SH-SY5Y (cell line): ENCODE results near the gene DNASE2B.

Source experiments
- GATA2 ChIP-seq: IDR thresholded peaks from 2 replicates; pipeline ENCODE4 v1.6.1; 2011; ENCODE audit warnings: mild to moderate bottlenecking, low read depth, low read length
- GATA3 ChIP-seq: IDR thresholded peaks from 2 replicates; pipeline ENCODE4 v1.6.1; 2011; ENCODE audit warnings: low read depth, mild to moderate bottlenecking, low read length, moderate library complexity

DNASE2B gene

DNA sequence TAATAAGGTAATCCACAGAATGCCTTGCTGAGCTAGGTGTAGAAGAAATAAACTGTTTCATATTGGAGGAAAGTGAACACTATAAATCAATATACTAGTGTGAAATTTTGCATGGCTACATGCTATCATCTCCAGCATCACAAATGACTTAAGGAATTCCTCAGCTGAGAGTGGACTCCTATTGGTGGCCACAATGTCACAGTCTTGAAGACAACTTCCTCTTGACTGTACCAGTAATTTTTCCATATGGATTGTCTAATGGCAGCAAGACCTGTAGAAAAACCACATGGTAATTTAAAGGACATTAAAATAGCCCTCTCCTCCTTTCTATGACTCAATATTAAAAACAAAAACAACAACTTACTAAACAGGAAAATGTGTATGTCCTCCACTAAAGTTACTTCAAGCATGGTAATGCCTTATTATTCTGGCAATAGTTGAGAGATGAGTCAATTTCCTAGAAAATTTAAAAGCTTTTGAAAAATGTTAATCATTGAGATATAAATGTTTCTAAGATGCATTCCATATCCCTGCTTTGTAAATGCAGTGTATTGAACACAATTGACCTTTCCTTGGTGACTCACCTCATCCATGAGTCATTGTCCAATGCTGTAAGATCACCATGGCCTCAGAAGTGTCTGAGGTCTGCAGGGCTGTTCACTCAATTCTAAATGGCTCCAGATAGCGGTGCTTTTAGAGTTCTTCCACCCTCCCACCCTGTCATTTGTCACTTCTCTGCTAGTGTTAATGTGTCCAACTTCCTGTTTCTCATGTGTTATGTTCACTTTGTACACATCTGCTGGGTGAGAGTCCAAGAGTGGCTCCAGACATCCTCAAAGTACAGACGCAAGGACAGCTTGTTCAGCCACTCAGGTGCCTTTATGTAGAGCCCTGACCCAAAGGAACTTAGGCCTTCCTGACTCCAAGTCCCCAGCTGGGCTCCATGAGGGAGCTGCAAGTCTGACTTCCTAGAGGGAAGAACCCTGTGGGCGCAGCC, 32.8 kb upstream of the DNASE2B start:
- TF ChIP-seq GATA3 (no peak), GATA2 (no peak)

DNA sequence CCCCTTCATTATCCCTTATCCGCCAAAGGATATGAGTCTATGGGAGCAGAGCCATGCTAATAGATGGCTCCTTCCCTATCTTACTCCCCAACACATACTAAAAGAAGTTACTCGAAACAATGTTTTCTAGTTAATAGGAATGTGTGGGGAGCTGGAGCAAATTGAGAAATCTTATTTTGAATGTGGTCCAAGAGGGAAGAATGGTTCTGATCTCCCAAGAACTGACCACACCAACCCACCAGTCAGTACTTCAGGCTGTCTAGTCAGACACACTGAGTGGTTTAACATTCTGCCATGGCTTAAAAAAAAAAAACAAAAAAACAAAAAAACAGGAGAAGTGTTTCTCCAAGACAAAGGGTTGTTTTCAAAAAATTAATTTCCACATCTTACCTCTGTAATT, 31.5 kb upstream of the DNASE2B start:
- no peak for TF ChIP-seq GATA2
- TF ChIP-seq GATA3, result no peak

DNA sequence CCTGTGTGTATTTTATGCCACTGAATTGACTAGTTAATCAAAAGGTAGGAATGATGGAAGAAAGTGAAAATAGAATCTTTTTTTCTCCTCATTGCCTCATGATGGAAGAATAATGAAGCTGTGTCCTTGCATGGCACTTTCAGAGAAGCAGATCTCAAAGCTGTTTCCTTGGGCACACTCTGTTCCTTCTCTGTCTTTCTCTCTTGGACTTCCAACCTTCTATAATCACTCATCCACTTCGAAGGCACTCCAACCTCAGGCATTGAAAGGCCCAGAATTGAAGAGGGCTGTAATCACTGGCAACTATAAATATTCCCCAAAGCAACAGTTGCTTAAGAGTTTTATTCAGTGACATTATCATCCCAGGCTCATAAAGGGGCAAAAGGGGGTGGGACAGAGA, 31.1 kb upstream of the DNASE2B start:
- TF ChIP-seq GATA2, result no peak
- no peak for TF ChIP-seq GATA3

DNA sequence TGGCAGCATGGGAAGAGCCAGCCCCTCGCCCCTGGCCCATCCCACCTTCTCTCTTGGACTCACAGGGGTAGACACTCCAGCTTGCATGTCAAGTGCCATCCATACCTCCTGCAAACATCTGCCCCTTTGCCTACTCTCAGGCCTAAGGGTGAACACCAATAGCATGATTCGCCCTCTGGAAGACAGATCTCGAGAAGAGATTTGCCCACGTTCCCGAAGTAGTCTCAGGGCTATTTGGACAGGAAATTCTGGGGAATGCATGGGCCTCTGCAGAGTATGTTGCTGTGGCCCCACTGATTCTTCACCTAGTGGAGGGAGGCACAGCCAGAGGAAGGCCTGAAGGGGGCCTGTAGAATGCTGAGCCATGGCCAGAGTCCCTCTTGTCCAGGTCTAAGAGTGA, 29.8 kb upstream of the DNASE2B start:
- no peak for TF ChIP-seq GATA2

DNA sequence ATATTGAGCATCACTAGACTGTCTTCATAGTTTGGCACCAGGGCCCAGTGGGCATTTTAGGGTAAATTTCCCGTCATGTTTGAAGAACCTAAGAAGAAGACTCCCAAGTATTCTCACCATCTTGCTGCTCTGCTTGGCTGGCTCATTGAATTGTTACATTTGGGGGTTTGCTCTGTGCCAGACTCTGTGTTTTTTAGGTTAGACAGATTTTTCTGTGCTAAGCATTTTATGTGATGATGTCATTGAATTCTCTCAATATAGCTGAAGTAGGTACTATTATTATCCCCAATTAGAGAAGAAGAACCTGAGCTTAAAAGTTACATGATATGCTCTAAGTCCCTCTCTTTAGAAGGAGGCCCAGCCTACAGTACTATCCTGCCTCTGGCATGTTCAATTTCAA, 28.0 kb upstream of the DNASE2B start:
- TF ChIP-seq GATA3, result no peak
- no peak for TF ChIP-seq GATA2

DNA sequence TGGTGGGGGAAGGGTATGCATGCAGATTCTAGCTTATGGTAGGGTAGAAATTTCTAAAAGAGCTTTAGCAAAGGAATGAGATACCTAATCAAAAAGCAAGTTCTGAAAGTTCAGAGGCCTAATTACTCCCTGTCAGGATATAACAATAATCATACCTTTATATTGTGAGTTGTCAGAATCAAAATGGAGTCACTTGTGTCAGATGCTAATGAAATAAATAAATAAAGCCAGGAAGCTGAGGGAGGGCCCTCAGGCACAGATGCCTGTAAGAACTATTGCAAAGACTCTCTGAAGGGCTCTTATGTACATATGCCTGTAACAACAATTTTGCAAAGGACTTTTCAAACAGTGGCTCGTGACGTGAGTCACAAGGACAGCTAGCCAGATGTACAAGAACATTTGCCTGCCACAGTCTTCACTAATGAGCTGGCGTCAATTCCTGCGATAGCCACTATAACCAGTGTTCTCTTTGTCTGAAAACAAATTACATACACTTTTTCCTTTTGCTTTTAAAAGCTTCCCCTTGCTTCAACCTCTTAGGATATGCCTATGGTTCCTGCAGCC, 27.4 kb upstream of the DNASE2B start:
- no peak for TF ChIP-seq GATA3
- no peak for TF ChIP-seq GATA2

DNA sequence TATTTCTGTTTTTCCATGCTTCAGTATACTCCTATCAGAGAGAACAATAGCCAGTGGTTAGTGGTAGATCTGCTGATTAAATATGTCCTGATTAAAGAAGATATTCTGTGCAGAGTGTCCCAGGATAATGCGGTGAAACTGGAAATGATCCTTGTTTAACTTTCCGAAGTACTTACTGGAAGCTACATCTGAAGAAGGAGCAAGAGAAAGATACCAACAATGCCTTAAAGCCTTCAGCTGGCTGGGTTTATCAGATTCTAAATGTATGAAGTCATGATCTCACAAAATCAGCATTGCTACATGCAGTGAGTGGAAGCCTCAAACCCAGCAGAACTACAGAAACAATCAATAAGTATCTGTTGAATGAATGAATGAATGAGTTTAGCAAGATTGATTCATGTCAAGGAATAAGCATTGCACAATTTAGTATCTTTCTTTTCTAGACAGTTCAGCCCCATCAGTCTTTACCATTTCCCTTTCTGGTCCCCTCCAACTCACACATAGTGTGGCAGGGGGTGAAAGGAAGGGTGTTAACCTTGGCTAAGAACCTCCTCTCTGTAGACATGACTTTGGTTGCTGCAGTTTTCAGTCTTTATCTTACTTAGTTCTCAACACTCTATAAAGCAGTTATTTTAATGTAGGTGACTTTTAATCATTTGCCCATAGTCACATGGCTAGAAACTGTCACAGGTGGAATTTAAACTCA, 24.7 kb upstream of the DNASE2B start:
- TF ChIP-seq GATA2 (no peak), GATA3 (no peak)

DNA sequence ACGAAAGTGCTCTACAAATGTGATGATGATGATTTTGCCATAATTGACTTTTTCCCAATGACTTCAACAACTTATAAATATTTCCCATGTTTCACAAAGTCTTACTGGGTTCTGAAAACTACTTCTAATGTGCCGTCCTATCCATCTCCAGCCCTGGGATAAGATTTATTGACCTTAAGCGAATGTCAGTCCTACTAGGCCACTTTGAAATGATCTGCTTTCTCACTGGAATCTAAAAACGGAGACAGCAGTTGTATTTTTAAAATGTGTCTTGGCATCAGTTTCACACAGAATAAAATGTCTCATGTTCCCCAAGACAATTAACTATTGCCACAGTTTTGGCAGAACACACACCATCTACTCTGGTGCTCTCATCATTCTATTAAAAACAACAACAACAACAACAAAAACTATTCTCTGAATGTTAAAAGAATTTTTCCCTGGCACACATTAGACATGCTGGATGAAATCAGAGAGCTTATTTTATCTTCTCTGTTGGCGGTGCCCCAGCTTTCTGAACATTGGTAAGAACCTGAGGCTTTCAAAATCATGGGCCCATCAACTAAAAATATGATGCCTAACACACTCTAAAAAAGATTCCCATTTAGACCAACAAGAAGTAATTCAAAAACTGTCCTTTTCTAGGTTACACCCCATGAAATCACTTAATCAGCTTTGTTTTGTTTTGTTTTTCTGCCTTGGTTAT, 23.1 kb upstream of the DNASE2B start:
- TF ChIP-seq GATA3 (no peak), GATA2 (no peak)

DNA sequence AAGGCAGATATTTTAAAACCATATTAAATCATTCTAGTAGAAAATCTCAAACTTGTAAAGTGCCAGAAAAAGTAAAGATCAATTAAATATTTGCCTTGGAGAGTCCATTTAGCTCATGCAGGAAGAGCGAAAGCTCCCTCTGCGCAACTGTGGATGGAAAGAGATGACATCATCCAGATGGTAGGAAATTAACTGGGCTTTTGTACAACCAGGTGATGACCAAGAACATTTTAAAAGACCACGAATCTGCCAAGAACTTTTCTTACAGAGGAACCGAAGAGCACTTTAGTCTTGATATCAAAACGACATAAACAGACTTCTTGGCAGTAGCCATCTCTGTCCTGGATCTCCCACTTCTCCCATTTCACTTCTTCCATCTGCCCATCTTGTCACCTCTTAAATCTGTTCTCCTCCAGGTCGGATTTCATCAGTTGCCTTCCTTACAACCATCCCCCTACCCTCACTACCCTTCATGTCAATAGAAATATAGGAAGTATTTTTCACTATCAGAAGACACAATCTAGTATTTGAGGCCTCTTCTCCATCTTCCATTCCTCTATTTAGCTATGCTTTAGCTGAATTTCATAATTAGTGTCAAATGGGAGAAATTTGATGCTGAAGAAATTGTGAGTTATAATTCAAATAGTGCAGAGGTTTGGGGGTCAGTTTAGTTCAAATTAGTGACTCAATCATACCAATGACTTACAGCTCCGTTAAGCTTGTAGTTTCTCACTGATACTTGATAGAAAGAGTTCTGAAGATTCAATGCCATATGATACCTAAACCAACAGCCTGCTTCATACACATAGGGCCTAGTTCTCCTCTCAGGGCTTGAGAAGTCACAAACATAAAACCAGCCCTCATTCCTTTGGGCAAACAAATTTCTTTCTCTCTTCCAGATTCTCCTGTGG, 22.0 kb upstream of the DNASE2B start:
- TF ChIP-seq GATA2, result no peak
- TF ChIP-seq GATA3, result no peak

DNA sequence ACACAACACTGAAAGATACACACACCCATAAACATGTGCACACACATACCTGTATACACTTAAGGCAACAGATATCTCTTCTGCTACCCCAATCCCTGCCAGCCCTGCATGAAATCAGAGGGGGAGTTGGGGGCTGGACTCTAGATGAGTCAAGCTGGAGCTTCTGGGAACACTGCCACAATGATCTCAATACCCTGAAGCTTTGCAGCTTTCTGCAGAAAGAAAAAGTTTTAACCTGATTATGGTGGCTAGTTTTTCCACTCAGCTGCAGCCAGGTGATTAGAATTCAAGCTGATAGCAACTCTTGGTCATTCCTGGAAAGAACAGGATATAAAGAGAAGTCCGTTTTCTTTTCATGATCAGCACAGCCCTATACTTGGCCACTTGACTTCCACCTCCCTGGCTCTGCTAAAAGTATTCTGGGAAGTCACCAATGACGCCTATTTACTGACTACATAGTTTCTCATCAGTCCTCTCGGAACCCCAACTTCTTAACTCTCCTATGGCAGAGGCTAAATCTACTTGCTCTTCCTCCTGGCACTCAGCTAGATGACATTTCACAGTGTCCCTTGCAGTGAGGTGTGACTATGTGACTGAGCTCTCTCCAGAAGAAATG, 20.7 kb upstream of the DNASE2B start:
- no peak for TF ChIP-seq GATA3
- TF ChIP-seq GATA2, result no peak

DNA sequence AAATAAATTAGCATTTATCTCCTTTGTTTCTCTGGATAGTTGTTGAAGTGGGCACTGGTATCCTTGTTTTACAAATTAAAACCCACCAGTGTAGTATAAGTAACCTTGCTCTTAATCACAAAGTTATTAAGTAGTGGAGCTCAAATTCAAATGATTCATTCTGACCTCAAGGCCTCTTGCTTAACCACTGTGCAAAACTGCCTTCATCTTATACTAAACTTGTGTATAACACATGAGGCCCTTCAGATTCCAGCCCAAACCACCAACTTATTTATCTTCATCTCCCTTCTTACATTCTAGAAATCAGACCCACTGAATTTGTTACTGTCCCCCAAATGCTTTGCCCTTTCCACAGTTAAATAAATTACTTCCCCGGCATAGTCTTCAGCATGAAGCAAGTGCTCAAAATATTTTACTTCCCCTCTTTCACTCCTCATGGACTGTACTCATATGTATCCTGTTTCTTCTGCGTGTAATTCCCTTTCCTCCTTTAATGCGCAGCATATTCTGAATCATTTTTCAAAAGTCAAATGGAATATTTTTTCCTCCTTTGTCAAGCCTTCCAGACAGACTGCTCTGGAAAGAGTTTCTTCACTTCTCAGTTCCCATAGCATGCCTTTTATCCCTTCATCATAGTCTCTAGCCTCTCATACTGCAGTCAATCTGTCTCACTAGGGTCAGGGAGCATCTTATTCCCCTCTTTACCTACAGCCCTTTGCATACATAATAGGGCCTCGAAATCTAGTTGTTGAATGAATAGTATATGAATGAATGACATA, 19.0 kb upstream of the DNASE2B start:
- TF ChIP-seq GATA3 (no peak), GATA2 (no peak)

DNA sequence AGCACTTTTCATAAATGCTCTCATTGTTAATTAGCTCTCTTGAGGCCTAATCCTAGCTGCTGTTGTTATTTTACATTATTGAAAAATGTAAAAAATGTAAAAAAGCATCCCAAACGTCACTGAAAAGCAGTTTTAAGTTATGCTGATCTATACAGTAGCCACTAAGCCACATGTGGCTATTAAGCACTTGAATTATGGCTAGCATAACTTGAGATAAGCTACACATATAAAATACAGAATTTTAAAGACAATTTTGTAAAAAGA, 18.4 kb upstream of the DNASE2B start:
- no peak for TF ChIP-seq GATA3
- no peak for TF ChIP-seq GATA2
